ENCODE data around the gene GRM5. TPM values are rescaled to one million over a fixed set of nuclear protein-coding genes. Genes with fewer than 3 reads are reported as not detected.
"Not testable (repeated sequence)": the region's sequence is repeated elsewhere in the genome, so short reads cannot be mapped to it uniquely, and the experiment has no call there.

GRM5 gene
- total RNA-seq, 1 experiment from 2014 or later, result 0.03 TPM

GRCh38 chr11:88844941-88845340 lies 220.8 kb downstream of the GRM5 start:
- H3K4me3 ChIP-seq (ENCODE audit: low read depth in 2 of 2, low read length in 2 of 2); intact Hi-C loops (cut with micrococcal nuclease; ENCODE audit: unreplicated experiment); H3K27ac ChIP-seq (ENCODE audit: low read length); ATAC-seq; H3K4me1 ChIP-seq (ENCODE audit: control insufficient read depth, insufficient read depth, low read length); H3K27me3 ChIP-seq (ENCODE audit: control insufficient read depth, insufficient read depth, low read length); H3K9me3 ChIP-seq (ENCODE audit: control insufficient read depth, insufficient read depth, low read depth, low read length); POLR2A ChIA-PET; in situ Hi-C loops (cut with HindIII; ENCODE audit: low pct_unique_long_range_greater_than_20kb, low sequenced_read_pairs); H3K36me3 ChIP-seq (ENCODE audit: control insufficient read depth, insufficient read depth, low read length); CTCF ChIA-PET; DNase-seq (ENCODE audit: low read depth, low spot score); BruUV-seq (replicated peaks): not testable (repeated sequence)

- H3K4me1 ChIP-seq (ENCODE audit: control insufficient read depth, insufficient read depth, low read length); H3K4me3 ChIP-seq (ENCODE audit: low read depth in 2 of 2, low read length in 2 of 2); CTCF ChIA-PET; POLR2A ChIA-PET; H3K9me3 ChIP-seq (ENCODE audit: control insufficient read depth, insufficient read depth, low read depth, low read length); BruUV-seq (replicated peaks); ATAC-seq; H3K27ac ChIP-seq (ENCODE audit: low read length); H3K27me3 ChIP-seq (ENCODE audit: control insufficient read depth, insufficient read depth, low read length); in situ Hi-C loops (cut with HindIII; ENCODE audit: low pct_unique_long_range_greater_than_20kb, low sequenced_read_pairs); H3K36me3 ChIP-seq (ENCODE audit: control insufficient read depth, insufficient read depth, low read length); DNase-seq (ENCODE audit: low read depth, low spot score): not testable (repeated sequence)
- intact Hi-C loops (cut with micrococcal nuclease; ENCODE audit: unreplicated experiment), result loop anchor here (2.0 kb wide), 1 partner anchor 15 kb away; no protein-coding TSS in a partner anchor
Observed at GRCh38 chr11:88843766-88844426, 221.9 kb downstream of the GRM5 start.

GRCh38 chr11:88838139-88838538 lies 227.6 kb downstream of the GRM5 start:
- H3K36me3 ChIP-seq (ENCODE audit: control insufficient read depth, insufficient read depth, low read length); POLR2A ChIA-PET; BruUV-seq (replicated peaks); H3K27ac ChIP-seq (ENCODE audit: low read length); CTCF ChIA-PET; intact Hi-C loops (cut with micrococcal nuclease; ENCODE audit: unreplicated experiment); in situ Hi-C loops (cut with HindIII; ENCODE audit: low pct_unique_long_range_greater_than_20kb, low sequenced_read_pairs); ATAC-seq; H3K27me3 ChIP-seq (ENCODE audit: control insufficient read depth, insufficient read depth, low read length); H3K4me1 ChIP-seq (ENCODE audit: control insufficient read depth, insufficient read depth, low read length); H3K9me3 ChIP-seq (ENCODE audit: control insufficient read depth, insufficient read depth, low read depth, low read length); DNase-seq (ENCODE audit: low read depth, low spot score); H3K4me3 ChIP-seq (ENCODE audit: low read depth in 2 of 2, low read length in 2 of 2): not testable (repeated sequence)

GRCh38 chr11:88835709-88836108 lies 230.1 kb downstream of the GRM5 start:
- DNase-seq (ENCODE audit: low read depth, low spot score); CTCF ChIA-PET; ATAC-seq: not testable (repeated sequence)

GRCh38 chr11:88831303-88831890 lies 234.4 kb downstream of the GRM5 start:
- no peaks in the 10 kb centered on the region for H3K27me3 ChIP-seq (ENCODE audit: control insufficient read depth, insufficient read depth, low read length)
- no peak overlapping the region for H3K4me3 ChIP-seq (ENCODE audit: low read depth in 2 of 2, low read length in 2 of 2)
- no peaks in the 10 kb centered on the region for H3K4me1 ChIP-seq (ENCODE audit: control insufficient read depth, insufficient read depth, low read length)
- POLR2A ChIA-PET, result no interaction called here
- in situ Hi-C loops (cut with HindIII; ENCODE audit: low pct_unique_long_range_greater_than_20kb, low sequenced_read_pairs), result no loop called here
- no TSS peak for BruUV-seq (replicated peaks)
- no peak overlapping the region for H3K27ac ChIP-seq (ENCODE audit: low read length)
- intact Hi-C loops (cut with micrococcal nuclease; ENCODE audit: unreplicated experiment), result no loop called here
- no peak for TF ChIP-seq CTCF (IDR thresholded peaks at IDR 0.05)
- TF ChIP-seq POLR2AphosphoS5 (IDR thresholded peaks at IDR 0.05; ENCODE audit: low read depth, low read length), result no peak
- TF ChIP-seq SIN3A (IDR thresholded peaks at IDR 0.05; ENCODE audit: borderline replicate concordance, insufficient read depth, low read depth, low read length), result no peak
- no peak for TF ChIP-seq REST (IDR thresholded peaks at IDR 0.05; ENCODE audit: insufficient read depth in 1 of 2, low read depth in 2 of 2, low read length in 1 of 2)
- TF ChIP-seq TCF7L2 (IDR thresholded peaks at IDR 0.05; ENCODE audit: low read depth, low read length), result no peak
- DNase-seq (ENCODE audit: low read depth, low spot score) (no peak), ATAC-seq (no peak)
- no peaks in the 10 kb centered on the region; the same call in 1 of the 2 replicates for H3K9me3 ChIP-seq (ENCODE audit: control insufficient read depth, insufficient read depth, low read depth, low read length)
- H3K36me3 ChIP-seq (ENCODE audit: control insufficient read depth, insufficient read depth, low read length), result no peaks in the 10 kb centered on the region
- CTCF ChIA-PET, result no interaction called here

More at GRCh38 chr11:88835709-88836108, 230.1 kb downstream of the GRM5 start:
- H3K27ac ChIP-seq (ENCODE audit: low read length); in situ Hi-C loops (cut with HindIII; ENCODE audit: low pct_unique_long_range_greater_than_20kb, low sequenced_read_pairs); H3K9me3 ChIP-seq (ENCODE audit: control insufficient read depth, insufficient read depth, low read depth, low read length); H3K36me3 ChIP-seq (ENCODE audit: control insufficient read depth, insufficient read depth, low read length); POLR2A ChIA-PET; H3K4me3 ChIP-seq (ENCODE audit: low read depth in 2 of 2, low read length in 2 of 2); H3K27me3 ChIP-seq (ENCODE audit: control insufficient read depth, insufficient read depth, low read length); H3K4me1 ChIP-seq (ENCODE audit: control insufficient read depth, insufficient read depth, low read length); BruUV-seq (replicated peaks); intact Hi-C loops (cut with micrococcal nuclease; ENCODE audit: unreplicated experiment): not testable (repeated sequence)

Data from Panc1 (cell line).